ENCODE measurements around the gene MAP4. TPM values are rescaled to one million over a fixed set of nuclear protein-coding genes. Genes with fewer than 3 reads are reported as not detected.

MAP4 gene
- total and polyA plus RNA-seq, 2 experiments from 2014 or later: 121 to 235 TPM

DNA sequence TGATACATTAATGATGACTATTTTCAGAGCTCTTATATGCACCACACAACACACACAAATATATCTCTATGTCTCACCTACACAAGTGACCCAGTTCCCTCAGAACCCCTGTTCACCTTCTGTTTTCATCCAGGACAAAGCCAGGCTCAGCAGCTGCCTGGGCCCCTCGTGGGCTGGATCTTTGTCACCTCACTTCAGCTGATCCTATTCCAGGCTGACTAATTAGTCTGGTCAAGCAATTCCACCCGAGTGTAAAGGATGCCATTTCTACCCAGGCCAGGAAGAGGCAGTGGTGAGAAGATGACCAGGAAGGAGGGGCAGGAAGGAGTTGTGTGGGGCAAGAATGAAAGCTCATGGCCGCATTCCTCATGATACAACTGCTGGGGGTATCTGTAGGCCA is 151.0 kb downstream of the MAP4 start:
- 58 to 64% methylated on average over 3 of the region's 3 CpGs for WGBS, 2 experiments (ENCODE audit: low coverage in 1 of 2, low lambda C conversion rate in 2 of 2, missing lambda C conversion rate in 2 of 2)
- no peaks in the 10 kb centered on the region for H3K9me3 ChIP-seq (ENCODE audit: low read depth)
- H3K36me3 ChIP-seq (ENCODE audit: low read depth): peaks cover 49% of the 10 kb centered on the region
- H3K4me3 ChIP-seq: no peak overlapping the region
- no peak overlapping the region for H3K4me2 ChIP-seq (ENCODE audit: unreplicated experiment)
- H3K9me2 ChIP-seq (ENCODE audit: insufficient read depth): no peaks in the 10 kb centered on the region
- no peak overlapping the region for H3K27ac ChIP-seq
- no peaks in the 10 kb centered on the region for H3F3A ChIP-seq (ENCODE audit: insufficient read depth)
- H3K79me2 ChIP-seq (ENCODE audit: insufficient read depth): 0 out of 2 replicates have a peak, but pooled peaks cover 10% of the 10 kb centered on the region
- in situ Hi-C loops (cut with MboI): loop anchor here (10.0 kb wide), 1 partner anchor 300 kb away; no protein-coding TSS in a partner anchor
- peak; percentile 35 for DNase-seq
- H3K9ac ChIP-seq: no peak overlapping the region
- H2AFZ ChIP-seq: no peak overlapping the region
- no peak for TF ChIP-seq EZH2 (IDR thresholded peaks at IDR 0.05; ENCODE audit: insufficient read depth, poor library complexity, severe bottlenecking)
- no peak for TF ChIP-seq EZH2phosphoT487 (IDR thresholded peaks at IDR 0.05; ENCODE audit: insufficient read depth, low read depth)
- H4K20me1 ChIP-seq (ENCODE audit: insufficient read depth): no peaks in the 10 kb centered on the region
- H3K4me1 ChIP-seq (ENCODE audit: insufficient read depth): no peaks in the 10 kb centered on the region
- H3K27me3 ChIP-seq (replicated peaks; ENCODE audit: insufficient read depth): no peaks in the 10 kb centered on the region

DNA sequence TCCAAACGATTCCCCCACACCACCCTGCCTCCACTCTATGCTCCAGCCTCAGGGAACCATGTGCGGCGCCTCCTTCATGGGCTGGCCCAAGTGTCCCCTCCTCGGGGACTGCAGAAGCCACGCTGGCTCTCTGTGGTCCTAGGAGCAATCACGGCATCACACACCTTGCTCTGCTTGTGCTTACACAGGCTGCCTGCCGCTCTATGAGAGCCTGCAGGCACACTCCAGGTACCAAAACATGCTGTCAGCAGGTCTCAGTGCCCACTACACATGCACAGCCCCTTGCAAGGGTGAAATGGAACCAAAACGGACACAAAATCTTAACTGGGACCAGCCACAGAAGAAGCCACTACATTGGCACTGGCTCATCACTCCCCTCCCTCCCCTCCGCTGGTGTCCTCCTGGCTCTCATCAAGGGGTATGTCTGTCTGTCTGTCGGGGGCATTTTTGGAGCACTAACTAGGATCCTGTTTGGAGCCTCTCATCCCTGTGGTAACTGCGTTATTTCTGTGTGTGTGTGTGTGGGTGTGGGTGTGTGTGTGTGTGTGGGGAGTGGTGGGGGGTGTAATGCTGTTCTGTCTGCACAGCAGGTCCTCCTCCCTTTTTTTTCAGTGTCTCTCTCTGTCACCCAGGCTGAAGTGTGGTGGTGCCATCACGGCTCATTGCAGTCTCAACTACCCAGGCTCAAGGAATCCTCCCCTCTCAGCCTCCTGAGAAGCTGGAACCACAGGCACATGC is 152.7 kb downstream of the MAP4 start:
- Histone ChIP-seq H3K27ac (no peak overlapping the region), H3K4me3 (no peak overlapping the region), H3K9ac (no peak overlapping the region), H3K27me3 (replicated peaks; ENCODE audit: insufficient read depth) (no peaks in the 10 kb centered on the region), H3K9me3 (ENCODE audit: low read depth) (no peaks in the 10 kb centered on the region), H2AFZ (no peak overlapping the region), H3K9me2 (ENCODE audit: insufficient read depth) (no peaks in the 10 kb centered on the region), H4K20me1 (ENCODE audit: insufficient read depth) (no peaks in the 10 kb centered on the region; the same call in 1 of the 2 replicates), H3K79me2 (ENCODE audit: insufficient read depth) (no peaks in the 10 kb centered on the region), H3K4me2 (ENCODE audit: unreplicated experiment) (no peak overlapping the region), H3K4me1 (ENCODE audit: insufficient read depth) (no peaks in the 10 kb centered on the region), H3F3A (ENCODE audit: insufficient read depth) (0 out of 2 replicates have a peak, but pooled peaks cover 4% of the 10 kb centered on the region), H3K36me3 (ENCODE audit: low read depth) (peaks cover 47% of the 10 kb centered on the region)
- in situ Hi-C loops (cut with MboI): loop anchor here (10.0 kb wide), 1 partner anchor 301 kb away; no protein-coding TSS in a partner anchor
- no peak for TF ChIP-seq EZH2phosphoT487 (IDR thresholded peaks at IDR 0.05; ENCODE audit: insufficient read depth, low read depth)
- TF ChIP-seq EZH2 (IDR thresholded peaks at IDR 0.05; ENCODE audit: insufficient read depth, poor library complexity, severe bottlenecking): no peak
- 84 to 86% methylated on average over 12 of the region's 12 CpGs for WGBS, 2 experiments (ENCODE audit: low coverage in 1 of 2, low lambda C conversion rate in 2 of 2, missing lambda C conversion rate in 2 of 2)
- DNase-seq: no peak

DNA sequence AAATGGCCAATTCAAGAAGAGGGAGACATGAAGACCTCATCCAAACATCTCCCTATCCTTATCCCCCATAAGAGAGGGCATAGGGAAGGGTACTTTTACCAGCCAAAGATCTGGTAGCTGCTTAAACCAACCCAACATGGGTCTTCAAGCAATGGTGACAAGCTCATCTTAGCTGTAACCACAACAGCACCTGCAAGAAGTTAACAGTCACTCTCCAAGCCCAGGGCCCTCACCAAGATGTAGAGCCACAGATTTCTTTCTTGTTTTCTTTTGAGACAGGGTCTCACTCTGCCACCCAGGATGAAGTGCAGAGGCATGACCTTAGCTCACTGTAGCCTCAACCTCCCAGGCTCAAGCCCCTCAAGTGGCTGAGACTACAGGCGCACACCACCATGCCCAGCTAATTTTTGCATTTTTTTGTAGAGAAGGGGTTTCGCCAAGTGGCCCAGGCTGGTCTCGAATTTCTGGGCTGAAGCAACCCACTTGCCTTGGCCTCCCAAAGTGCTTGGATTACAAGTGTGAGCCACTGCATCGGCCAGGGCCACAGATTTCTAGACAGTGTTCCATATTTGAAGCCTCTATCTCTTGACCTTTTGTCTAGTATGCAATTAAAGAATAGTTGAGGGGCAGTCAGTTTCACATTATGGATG is 156.1 kb downstream of the MAP4 start:
- Histone ChIP-seq H3K4me3 (no peak overlapping the region), H3K79me2 (ENCODE audit: insufficient read depth) (no peaks in the 10 kb centered on the region), H3K4me1 (ENCODE audit: insufficient read depth) (no peaks in the 10 kb centered on the region), H3K9ac (no peak overlapping the region), H3K36me3 (ENCODE audit: low read depth) (peaks cover 38% of the 10 kb centered on the region), H3K27me3 (replicated peaks; ENCODE audit: insufficient read depth) (no peaks in the 10 kb centered on the region), H3F3A (ENCODE audit: insufficient read depth) (peaks cover 6% of the 10 kb centered on the region; the same call in 1 of the 2 replicates), H2AFZ (no peak overlapping the region), H3K27ac (no peak overlapping the region), H4K20me1 (ENCODE audit: insufficient read depth) (no peaks in the 10 kb centered on the region; the same call in 1 of the 2 replicates), H3K9me2 (ENCODE audit: insufficient read depth) (no peaks in the 10 kb centered on the region), H3K9me3 (ENCODE audit: low read depth) (no peaks in the 10 kb centered on the region), H3K4me2 (ENCODE audit: unreplicated experiment) (no peak overlapping the region)
- TF ChIP-seq EZH2phosphoT487 (IDR thresholded peaks at IDR 0.05; ENCODE audit: insufficient read depth, low read depth) (no peak), EZH2 (IDR thresholded peaks at IDR 0.05; ENCODE audit: insufficient read depth, poor library complexity, severe bottlenecking) (no peak)
- no peak for DNase-seq
- whole genome bisulfite sequencing, 2 experiments (ENCODE audit: low coverage in 1 of 2, low lambda C conversion rate in 2 of 2, missing lambda C conversion rate in 2 of 2): 98 to 99% methylated on average over 4 of the region's 4 CpGs
- in situ Hi-C loops (cut with MboI): loop anchor here (10.0 kb wide), 1 partner anchor 305 kb away; no protein-coding TSS in a partner anchor

DNA sequence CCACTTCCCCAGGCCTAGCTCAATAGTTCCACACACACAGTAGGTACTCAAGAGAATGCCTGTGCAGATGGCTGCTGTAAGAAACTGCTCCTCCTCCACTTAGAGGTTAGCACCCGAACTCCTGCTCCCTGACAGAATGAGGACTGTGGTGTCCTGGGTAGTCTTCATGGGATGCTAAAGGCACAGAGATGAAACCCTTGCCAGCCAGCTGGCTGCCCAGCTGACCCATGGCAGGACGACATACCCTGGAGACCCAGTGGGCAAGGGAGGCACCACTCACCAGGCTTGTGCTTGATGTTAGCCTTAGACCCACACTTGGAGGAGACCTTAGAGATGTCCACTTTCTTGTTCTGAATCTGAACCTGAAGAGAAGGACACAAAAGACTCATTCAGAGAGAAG is 159.1 kb downstream of the MAP4 start:
- Histone ChIP-seq H3K27ac (no peak overlapping the region), H3K9me3 (ENCODE audit: low read depth) (no peaks in the 10 kb centered on the region), H3K4me1 (ENCODE audit: insufficient read depth) (no peaks in the 10 kb centered on the region), H3K36me3 (ENCODE audit: low read depth) (peaks cover 40% of the 10 kb centered on the region), H3K27me3 (replicated peaks; ENCODE audit: insufficient read depth) (no peaks in the 10 kb centered on the region), H4K20me1 (ENCODE audit: insufficient read depth) (no peaks in the 10 kb centered on the region; the same call in 1 of the 2 replicates), H3K9me2 (ENCODE audit: insufficient read depth) (no peaks in the 10 kb centered on the region), H3K4me3 (no peak overlapping the region), H3F3A (ENCODE audit: insufficient read depth) (peaks cover 7% of the 10 kb centered on the region; the same call in 1 of the 2 replicates), H3K9ac (no peak overlapping the region), H3K79me2 (ENCODE audit: insufficient read depth) (no peaks in the 10 kb centered on the region), H2AFZ (no peak overlapping the region), H3K4me2 (ENCODE audit: unreplicated experiment) (no peak overlapping the region)
- in situ Hi-C loops (cut with MboI): no loop called here
- WGBS, 2 experiments (ENCODE audit: low coverage in 1 of 2, low lambda C conversion rate in 2 of 2, missing lambda C conversion rate in 2 of 2): 55 to 63% methylated on average over 2 of the region's 2 CpGs
- TF ChIP-seq EZH2phosphoT487 (IDR thresholded peaks at IDR 0.05; ENCODE audit: insufficient read depth, low read depth) (no peak), EZH2 (IDR thresholded peaks at IDR 0.05; ENCODE audit: insufficient read depth, poor library complexity, severe bottlenecking) (no peak)
- no peak for DNase-seq

Data from GM23248 (cell line).